ENCODE data around the gene STAT6.

Gene STAT6

DNA sequence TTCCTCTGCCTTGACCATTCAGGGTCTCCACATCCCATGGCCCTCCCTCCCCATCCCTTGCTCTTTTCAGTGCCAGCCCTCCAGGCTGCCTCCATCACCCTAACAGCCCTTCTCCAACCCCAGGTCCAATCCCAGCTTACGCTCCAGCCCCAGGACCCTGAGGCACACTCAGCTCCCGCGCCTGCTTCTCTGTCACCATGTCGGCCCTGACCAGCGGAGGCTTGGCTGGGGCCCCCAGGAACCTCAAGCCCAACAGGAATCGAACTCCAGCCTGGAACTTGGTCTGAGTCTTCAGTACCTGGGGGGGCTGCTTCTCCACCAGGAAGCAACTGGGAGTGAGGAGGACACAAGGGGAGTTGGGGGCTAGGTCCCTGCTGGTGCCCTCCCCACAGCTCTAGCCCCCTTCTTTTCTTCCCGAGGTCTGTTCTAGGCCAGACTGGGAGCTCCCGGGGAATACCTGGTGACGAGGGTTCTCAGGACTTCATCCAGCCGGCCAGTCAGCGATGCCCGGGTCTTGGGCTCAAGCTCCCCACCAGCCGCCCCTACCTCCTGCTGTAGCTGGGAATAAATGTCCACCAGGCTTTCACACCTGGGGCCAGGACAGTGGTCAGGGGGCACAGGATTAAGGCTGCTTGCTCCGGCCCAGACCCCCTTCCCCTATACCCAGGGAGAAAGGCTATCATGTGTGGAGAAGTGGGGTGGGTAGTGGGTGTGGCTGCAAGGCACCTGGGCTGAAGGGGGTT lies 6.0 kb downstream of the STAT6 start:
- no peak for DNase-seq (ENCODE audit: extremely low spot score)
- TF ChIP-seq, protein P1, sequence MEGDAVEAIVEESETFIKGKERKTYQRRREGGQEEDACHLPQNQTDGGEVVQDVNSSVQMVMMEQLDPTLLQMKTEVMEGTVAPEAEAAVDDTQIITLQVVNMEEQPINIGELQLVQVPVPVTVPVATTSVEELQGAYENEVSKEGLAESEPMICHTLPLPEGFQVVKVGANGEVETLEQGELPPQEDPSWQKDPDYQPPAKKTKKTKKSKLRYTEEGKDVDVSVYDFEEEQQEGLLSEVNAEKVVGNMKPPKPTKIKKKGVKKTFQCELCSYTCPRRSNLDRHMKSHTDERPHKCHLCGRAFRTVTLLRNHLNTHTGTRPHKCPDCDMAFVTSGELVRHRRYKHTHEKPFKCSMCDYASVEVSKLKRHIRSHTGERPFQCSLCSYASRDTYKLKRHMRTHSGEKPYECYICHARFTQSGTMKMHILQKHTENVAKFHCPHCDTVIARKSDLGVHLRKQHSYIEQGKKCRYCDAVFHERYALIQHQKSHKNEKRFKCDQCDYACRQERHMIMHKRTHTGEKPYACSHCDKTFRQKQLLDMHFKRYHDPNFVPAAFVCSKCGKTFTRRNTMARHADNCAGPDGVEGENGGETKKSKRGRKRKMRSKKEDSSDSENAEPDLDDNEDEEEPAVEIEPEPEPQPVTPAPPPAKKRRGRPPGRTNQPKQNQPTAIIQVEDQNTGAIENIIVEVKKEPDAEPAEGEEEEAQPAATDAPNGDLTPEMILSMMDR (IDR thresholded peaks at IDR 0.05; ENCODE audit: control extremely low read depth, extremely low read depth, low read depth, missing control alignments), result no peak
- CTCF ChIA-PET, result interaction anchor here (1.1 to 11.7 kb wide), 5 partner anchors 10 to 35 kb away, joined by 3 to 224 read pairs (median 5); partner anchors contain the start of gene NAB2
- POLR2A ChIA-PET, result interaction anchor here (3.1 kb wide), 1 partner anchor 11 kb away, joined by 12 read pairs; no protein-coding TSS in a partner anchor

GRCh38 chr12:57104292-57104910 lies 6.8 kb downstream of the STAT6 start:
- POLR2A ChIA-PET, result interaction anchor here (3.1 kb wide), 1 partner anchor 11 kb away, joined by 12 read pairs; no protein-coding TSS in a partner anchor
- TF ChIP-seq, protein P1 (IDR thresholded peaks at IDR 0.05; ENCODE audit: control extremely low read depth, extremely low read depth, low read depth, missing control alignments), result no peak
- CTCF ChIA-PET, result interaction anchor here (1.0 to 11.7 kb wide), 6 partner anchors 10 to 45 kb away, joined by 3 to 224 read pairs (median 4); partner anchors contain the start of gene NAB2
- DNase-seq (ENCODE audit: extremely low spot score), result peak; percentile 9

- ChIA-PET POLR2A (interaction anchor here (3.1 kb wide), 1 partner anchor 10 kb away, joined by 12 read pairs; no protein-coding TSS in a partner anchor), CTCF (interaction anchor here (1.0 to 11.7 kb wide), 6 partner anchors 10 to 44 kb away, joined by 3 to 224 read pairs (median 4); partner anchors contain the start of gene NAB2)
- TF ChIP-seq, protein P1 (IDR thresholded peaks at IDR 0.05; ENCODE audit: control extremely low read depth, extremely low read depth, low read depth, missing control alignments), result no peak
These were observed 7.3 kb downstream of the STAT6 start for GRCh38 chr12:57103856-57104255.

GRCh38 chr12:57101892-57102695 lies 9.1 kb downstream of the STAT6 start:
- DNase-seq (ENCODE audit: extremely low spot score), result peak; percentile 4
- ChIA-PET CTCF (interaction anchor here (0.7 to 16.3 kb wide), 5 partner anchors 6 to 39 kb away, joined by 3 to 213 read pairs (median 4); partner anchors contain the start of genes NAB2 and STAT6), POLR2A (interaction anchor here (0.6 to 3.1 kb wide), 2 partner anchors 8 to 46 kb away, joined by 4 to 12 read pairs; no protein-coding TSS in a partner anchor)
- TF ChIP-seq, protein P1 (IDR thresholded peaks at IDR 0.05; ENCODE audit: control extremely low read depth, extremely low read depth, low read depth, missing control alignments), result no peak

More at GRCh38 chr12:57103856-57104255, 7.3 kb downstream of the STAT6 start:
- no peak for DNase-seq (ENCODE audit: extremely low spot score)

DNA sequence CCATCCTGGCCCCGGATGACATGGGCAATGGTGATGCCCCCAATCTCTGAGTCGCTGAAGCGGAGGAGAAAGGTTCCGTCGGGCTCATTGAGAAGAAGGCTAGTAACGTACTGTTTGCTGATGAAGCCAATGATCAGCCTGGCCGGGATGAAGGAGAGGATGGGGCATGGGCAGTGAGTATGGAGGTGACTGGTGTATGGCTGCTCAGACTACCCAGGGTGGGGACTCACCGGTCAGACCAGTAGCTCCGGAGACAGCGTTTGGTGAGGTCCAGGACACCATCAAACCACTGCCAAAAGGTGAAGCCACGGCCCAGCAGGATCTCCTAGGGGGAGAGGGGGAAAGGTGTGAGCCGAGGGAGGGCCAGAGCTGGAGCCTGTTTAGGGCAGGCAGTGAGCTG lies 11.4 kb downstream of the STAT6 start:
- TF ChIP-seq, protein P1 (IDR thresholded peaks at IDR 0.05; ENCODE audit: control extremely low read depth, extremely low read depth, low read depth, missing control alignments), result no peak
- CTCF ChIA-PET, result interaction anchor here (1.0 to 16.3 kb wide), 7 partner anchors 9 to 143 kb away, joined by 3 to 213 read pairs (median 4); partner anchors contain the start of gene STAT6
- no peak for DNase-seq (ENCODE audit: extremely low spot score)
- POLR2A ChIA-PET, result interaction anchor here (0.7 kb wide), 1 partner anchor 464 kb away, joined by 11 read pairs; no protein-coding TSS in a partner anchor

Measured in GM10248 (cell line).